DOHH2 (cell line): ENCODE results near the gene SPRED3.

ENCODE experiments used
- H3F3A ChIP-seq: fragments of 200-600 bp; sonication (generic), shearing (Covaris generic); 2 replicates; pipeline ENCODE4 v1.6.0; 2016; ENCODE audit warnings: antibody characterized with exemption, mild to moderate bottlenecking; ENCODE audit not compliant: control insufficient read depth, insufficient read depth
- H3K27ac ChIP-seq: fragments of 200-600 bp; sonication (generic); 2 replicates; pipeline ENCODE4 v1.5.1; 2014; ENCODE audit warnings: low read depth, mild to moderate bottlenecking, low read length, moderate library complexity
- H3K27me3 ChIP-seq: fragments of 200-600 bp; sonication (generic); 2 replicates; pipeline ENCODE4 v1.6.1; 2014; ENCODE audit warnings: mild to moderate bottlenecking, low read length, mixed read lengths; ENCODE audit not compliant: control insufficient read depth
- H3K36me3 ChIP-seq: fragments of 200-600 bp; sonication (generic); 2 replicates; pipeline ENCODE4 v1.6.1; 2014; ENCODE audit warnings: mild to moderate bottlenecking, low read length, moderate library complexity, mixed read lengths; ENCODE audit not compliant: control insufficient read depth
- H3K4me1 ChIP-seq: fragments of 200-600 bp; sonication (generic); 2 replicates; pipeline ENCODE4 v1.6.1; 2014; ENCODE audit warnings: mild to moderate bottlenecking, low read length, mixed read lengths; ENCODE audit not compliant: control insufficient read depth
- H3K4me2 ChIP-seq: fragments of 200-600 bp; sonication (generic); 2 replicates; pipeline ENCODE4 v1.6.0; 2014; ENCODE audit warnings: mild to moderate bottlenecking, low read length, moderate library complexity
- H3K4me3 ChIP-seq: fragments of 200-600 bp; sonication (generic); 2 replicates; pipeline ENCODE4 v1.5.1; 2014; ENCODE audit warnings: mild to moderate bottlenecking, low read length, mixed read lengths
- H3K79me2 ChIP-seq: fragments of 200-600 bp; sonication (generic); 2 replicates; pipeline ENCODE4 v1.6.1; 2014; ENCODE audit warnings: mild to moderate bottlenecking, low read length, mixed read lengths; ENCODE audit not compliant: control insufficient read depth
- H3K9me2 ChIP-seq: fragments of 200-600 bp; sonication (generic); replicated peaks from 2 replicates; pipeline ENCODE4 v1.6.1; 2014; ENCODE audit warnings: mild to moderate bottlenecking, low read length, mixed read lengths; ENCODE audit not compliant: control insufficient read depth
- H3K9me3 ChIP-seq: fragments of 200-600 bp; sonication (generic); 2 replicates; pipeline ENCODE4 v1.6.1; 2014; ENCODE audit warnings: antibody characterized with exemption, low read length, mixed read lengths; ENCODE audit not compliant: control insufficient read depth, insufficient read depth
- H4K20me1 ChIP-seq: fragments of 200-600 bp; sonication (generic); 2 replicates; pipeline ENCODE4 v1.6.0; 2014; ENCODE audit warnings: low read depth, mild to moderate bottlenecking, antibody characterized with exemption, low read length, moderate library complexity; ENCODE audit not compliant: control insufficient read depth, insufficient read depth
- EZH2phosphoT487 ChIP-seq: fragments of 200-600 bp; sonication (generic); IDR thresholded peaks from 2 replicates; pipeline ENCODE4 v1.6.1; 2017; ENCODE audit warnings: borderline replicate concordance, mild to moderate bottlenecking, antibody characterized with exemption, low read length, moderate library complexity, mixed read lengths
- TF ChIP-seq, protein P1 (sequence below): fragments of 200-600 bp; sonication (generic); IDR thresholded peaks from one replicate; pipeline ENCODE4 v1.5.1; 2014; ENCODE audit warnings: antibody characterized with exemption, mild to moderate bottlenecking, low read depth, low read length; ENCODE audit not compliant: poor library complexity, severe bottlenecking

The SPRED3 gene

DNA sequence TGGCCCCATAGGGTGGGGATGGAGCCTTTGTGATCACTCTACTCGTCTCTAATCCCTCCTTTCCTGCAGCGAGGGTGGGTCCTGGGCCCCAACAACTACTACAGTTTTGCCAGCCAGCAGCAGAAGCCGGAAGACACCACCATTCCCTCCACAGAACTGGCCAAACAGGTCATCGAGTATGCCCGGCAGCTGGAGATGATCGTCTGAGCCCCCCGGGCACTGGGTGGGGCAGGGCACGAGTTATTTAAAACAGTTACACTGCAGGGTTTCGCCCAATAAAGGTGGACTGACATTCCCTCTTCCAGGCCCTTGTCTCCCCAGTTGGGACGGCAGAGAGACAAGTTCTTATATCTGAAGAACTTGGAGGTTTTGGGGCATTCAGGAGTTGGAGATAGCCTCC lies 5.3 kb upstream of the SPRED3 start:
- H3K9me2 ChIP-seq, result no peaks in the 10 kb centered on the region
- peaks cover 39% of the 10 kb centered on the region for H3K36me3 ChIP-seq

DNA sequence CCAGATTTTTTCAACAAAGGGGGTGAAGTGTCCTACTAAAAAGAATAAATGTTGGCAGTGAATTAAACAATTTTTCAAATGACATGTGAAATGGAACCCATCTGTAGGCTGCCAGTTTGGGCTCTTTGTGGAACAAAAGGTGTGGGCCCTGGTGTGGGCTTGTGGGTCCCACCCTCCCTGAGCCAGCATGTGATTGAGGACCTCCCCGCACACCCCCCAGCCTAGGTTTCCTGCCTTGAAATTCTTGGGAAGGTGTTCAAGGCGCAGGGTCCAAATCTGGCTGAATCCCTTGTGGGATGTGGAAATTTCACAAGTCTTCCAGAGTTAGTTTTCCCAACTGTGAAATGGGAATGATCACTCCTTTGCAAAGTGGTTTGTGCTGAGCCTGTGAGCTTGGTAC lies 4.8 kb upstream of the SPRED3 start:
- H3K27ac ChIP-seq, result no peak overlapping the region
- H3F3A ChIP-seq, result no peaks in the 10 kb centered on the region; the same call in 1 of the 2 replicates
- no peak overlapping the region for H3K4me2 ChIP-seq
- H3K36me3 ChIP-seq, result peaks cover 39% of the 10 kb centered on the region
- H3K9me2 ChIP-seq, result no peaks in the 10 kb centered on the region
- H3K9me3 ChIP-seq, result no peaks in the 10 kb centered on the region
- 0 out of 2 replicates have a peak, but pooled peaks cover 4% of the 10 kb centered on the region for H4K20me1 ChIP-seq
- H3K79me2 ChIP-seq, result peaks cover 7% of the 10 kb centered on the region
- H3K27me3 ChIP-seq, result peaks cover 12% of the 10 kb centered on the region
- H3K4me3 ChIP-seq, result no peak overlapping the region
- H3K4me1 ChIP-seq, result peaks cover 21% of the 10 kb centered on the region
- TF ChIP-seq, protein P1, sequence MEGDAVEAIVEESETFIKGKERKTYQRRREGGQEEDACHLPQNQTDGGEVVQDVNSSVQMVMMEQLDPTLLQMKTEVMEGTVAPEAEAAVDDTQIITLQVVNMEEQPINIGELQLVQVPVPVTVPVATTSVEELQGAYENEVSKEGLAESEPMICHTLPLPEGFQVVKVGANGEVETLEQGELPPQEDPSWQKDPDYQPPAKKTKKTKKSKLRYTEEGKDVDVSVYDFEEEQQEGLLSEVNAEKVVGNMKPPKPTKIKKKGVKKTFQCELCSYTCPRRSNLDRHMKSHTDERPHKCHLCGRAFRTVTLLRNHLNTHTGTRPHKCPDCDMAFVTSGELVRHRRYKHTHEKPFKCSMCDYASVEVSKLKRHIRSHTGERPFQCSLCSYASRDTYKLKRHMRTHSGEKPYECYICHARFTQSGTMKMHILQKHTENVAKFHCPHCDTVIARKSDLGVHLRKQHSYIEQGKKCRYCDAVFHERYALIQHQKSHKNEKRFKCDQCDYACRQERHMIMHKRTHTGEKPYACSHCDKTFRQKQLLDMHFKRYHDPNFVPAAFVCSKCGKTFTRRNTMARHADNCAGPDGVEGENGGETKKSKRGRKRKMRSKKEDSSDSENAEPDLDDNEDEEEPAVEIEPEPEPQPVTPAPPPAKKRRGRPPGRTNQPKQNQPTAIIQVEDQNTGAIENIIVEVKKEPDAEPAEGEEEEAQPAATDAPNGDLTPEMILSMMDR, result no peak
- no peak for TF ChIP-seq EZH2phosphoT487

More for the DNA sequence above, 5.3 kb upstream of the SPRED3 start:
- no peak overlapping the region for H3K4me3 ChIP-seq
- no peaks in the 10 kb centered on the region; the same call in 1 of the 2 replicates for H3F3A ChIP-seq
- H3K27ac ChIP-seq, result no peak overlapping the region
- TF ChIP-seq, protein P1, result no peak
- TF ChIP-seq EZH2phosphoT487, result no peak
- no peak overlapping the region for H3K4me2 ChIP-seq
- H4K20me1 ChIP-seq, result 0 out of 2 replicates have a peak, but pooled peaks cover 2% of the 10 kb centered on the region
- H3K79me2 ChIP-seq, result peaks cover 7% of the 10 kb centered on the region
- peaks cover 8% of the 10 kb centered on the region for H3K27me3 ChIP-seq
- no peaks in the 10 kb centered on the region for H3K9me3 ChIP-seq
- H3K4me1 ChIP-seq, result peaks cover 16% of the 10 kb centered on the region

DNA sequence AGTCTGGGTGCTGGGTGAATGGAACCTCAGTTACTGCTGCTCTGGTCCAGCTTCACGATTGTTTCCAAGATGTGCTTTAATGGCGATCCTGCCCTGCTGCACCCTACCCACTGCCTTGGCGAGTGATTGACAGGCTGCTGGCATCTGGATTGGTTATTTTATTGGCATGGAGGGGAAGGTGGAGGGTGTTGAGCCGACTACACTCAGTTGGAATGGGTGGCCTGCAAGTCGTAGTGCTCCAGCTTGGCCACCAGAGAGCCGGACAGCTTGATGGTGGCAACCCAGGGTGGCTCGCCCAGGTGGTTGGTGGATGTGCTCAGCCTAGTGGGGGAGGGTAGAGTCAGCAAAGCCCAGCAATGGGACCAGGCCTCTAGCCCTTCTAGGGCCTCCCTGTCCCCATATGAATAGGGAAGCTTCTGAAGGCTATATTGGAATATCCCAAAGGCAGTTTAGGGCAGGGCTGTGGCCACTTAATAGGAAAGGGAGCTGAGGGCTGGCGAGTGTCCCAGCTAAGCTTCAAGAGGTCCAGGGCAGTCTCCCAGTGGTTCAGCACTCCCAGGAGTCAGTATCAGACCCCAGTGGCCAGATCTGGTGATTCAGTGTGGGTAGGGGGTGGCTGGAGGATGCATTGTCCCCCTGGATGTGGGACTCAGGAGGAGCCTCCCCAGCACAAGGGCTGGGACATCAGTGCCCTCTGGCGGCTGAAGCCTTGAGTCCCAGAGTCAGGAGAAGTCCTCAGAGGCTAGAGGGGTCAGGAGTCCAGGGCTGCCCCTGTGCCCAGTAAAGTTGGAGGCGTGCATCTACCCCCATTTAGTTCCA lies 4.1 kb upstream of the SPRED3 start:
- Histone ChIP-seq H3K4me2 (no peak overlapping the region), H4K20me1 (0 out of 2 replicates have a peak, but pooled peaks cover 4% of the 10 kb centered on the region), H3K4me1 (peaks cover 25% of the 10 kb centered on the region), H3K4me3 (no peak overlapping the region), H3F3A (no peaks in the 10 kb centered on the region; the same call in 1 of the 2 replicates), H3K27me3 (peaks cover 19% of the 10 kb centered on the region), H3K36me3 (peaks cover 33% of the 10 kb centered on the region), H3K79me2 (peaks cover 1% of the 10 kb centered on the region), H3K9me3 (no peaks in the 10 kb centered on the region), H3K9me2 (no peaks in the 10 kb centered on the region), H3K27ac (no peak overlapping the region)
- TF ChIP-seq, protein P1, result peak; percentile 46
- no peak for TF ChIP-seq EZH2phosphoT487
